ENCODE data around the gene PKD2L2.
A peak's percentile ranks its signal among the peaks of the same experiment; 100 is the strongest.

The PKD2L2 gene

GRCh38 chr5:137876101-137876500 lies 13.2 kb upstream of the PKD2L2 start:
- no peak for DNase-seq
- peaks cover 0 to 15% (median 4%) of the 10 kb centered on the region in 4 donors for H3K4me1 ChIP-seq
- H3K36me3 ChIP-seq, result no peaks in the 10 kb centered on the region
- H3K27me3 ChIP-seq, result no peaks in the 10 kb centered on the region
- no peak overlapping the region for H3K27ac ChIP-seq
- TF ChIP-seq, protein P1, sequence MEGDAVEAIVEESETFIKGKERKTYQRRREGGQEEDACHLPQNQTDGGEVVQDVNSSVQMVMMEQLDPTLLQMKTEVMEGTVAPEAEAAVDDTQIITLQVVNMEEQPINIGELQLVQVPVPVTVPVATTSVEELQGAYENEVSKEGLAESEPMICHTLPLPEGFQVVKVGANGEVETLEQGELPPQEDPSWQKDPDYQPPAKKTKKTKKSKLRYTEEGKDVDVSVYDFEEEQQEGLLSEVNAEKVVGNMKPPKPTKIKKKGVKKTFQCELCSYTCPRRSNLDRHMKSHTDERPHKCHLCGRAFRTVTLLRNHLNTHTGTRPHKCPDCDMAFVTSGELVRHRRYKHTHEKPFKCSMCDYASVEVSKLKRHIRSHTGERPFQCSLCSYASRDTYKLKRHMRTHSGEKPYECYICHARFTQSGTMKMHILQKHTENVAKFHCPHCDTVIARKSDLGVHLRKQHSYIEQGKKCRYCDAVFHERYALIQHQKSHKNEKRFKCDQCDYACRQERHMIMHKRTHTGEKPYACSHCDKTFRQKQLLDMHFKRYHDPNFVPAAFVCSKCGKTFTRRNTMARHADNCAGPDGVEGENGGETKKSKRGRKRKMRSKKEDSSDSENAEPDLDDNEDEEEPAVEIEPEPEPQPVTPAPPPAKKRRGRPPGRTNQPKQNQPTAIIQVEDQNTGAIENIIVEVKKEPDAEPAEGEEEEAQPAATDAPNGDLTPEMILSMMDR (IDR thresholded peaks at IDR 0.05), result no peak
- H3K9me3 ChIP-seq, result no peaks in the 10 kb centered on the region
- intact Hi-C loops (cut with DNase I; ENCODE audit: low total_unique reads), result no loop called here
- H3K4me3 ChIP-seq, result no peak overlapping the region

- no peak overlapping the region for H3K4me3 ChIP-seq
- TF ChIP-seq, protein P1 (IDR thresholded peaks at IDR 0.05), result no peak
- intact Hi-C loops (cut with DNase I; ENCODE audit: low total_unique reads), result no loop called here
- H3K27me3 ChIP-seq, result no peaks in the 10 kb centered on the region
- peak overlapping the region; percentile 18 to 75 for H3K27ac ChIP-seq
- no peaks in the 10 kb centered on the region for H3K9me3 ChIP-seq
- no peaks in the 10 kb centered on the region for H3K36me3 ChIP-seq
- peaks cover 0 to 18% (median 5%) of the 10 kb centered on the region in 4 donors for H3K4me1 ChIP-seq
- no peak for DNase-seq
These were observed 8.9 kb upstream of the PKD2L2 start for GRCh38 chr5:137880313-137880712.

GRCh38 chr5:137887831-137888230 lies 1.4 kb upstream of the PKD2L2 start:
- no peak overlapping the region for H3K4me3 ChIP-seq
- H3K36me3 ChIP-seq, result no peaks in the 10 kb centered on the region
- peak overlapping the region in 1 of 2 donors; percentile 77 for H3K27ac ChIP-seq
- TF ChIP-seq, protein P1 (IDR thresholded peaks at IDR 0.05), result no peak
- DNase-seq, result no peak
- intact Hi-C loops (cut with DNase I; ENCODE audit: low total_unique reads), result no loop called here
- no peaks in the 10 kb centered on the region for H3K27me3 ChIP-seq
- H3K4me1 ChIP-seq, result peaks cover 0 to 21% (median 9%) of the 10 kb centered on the region in 4 donors
- no peaks in the 10 kb centered on the region for H3K9me3 ChIP-seq

- Histone ChIP-seq H3K27me3 (no peaks in the 10 kb centered on the region), H3K4me3 (peak overlapping the region; percentile 48 to 62), H3K36me3 (no peaks in the 10 kb centered on the region), H3K9me3 (no peaks in the 10 kb centered on the region), H3K27ac (peak overlapping the region; percentile 77 to 87), H3K4me1 (peaks cover 0 to 21% (median 9%) of the 10 kb centered on the region in 4 donors)
- TF ChIP-seq, protein P1 (IDR thresholded peaks at IDR 0.05), result no peak
- intact Hi-C loops (cut with DNase I; ENCODE audit: low total_unique reads), result no loop called here
- no peak for DNase-seq
These were observed 793 bp upstream of the PKD2L2 start for GRCh38 chr5:137888466-137888862.

GRCh38 chr5:137890845-137891244 lies 1.6 kb downstream of the PKD2L2 start:
- H3K4me1 ChIP-seq, result peaks cover 0 to 21% (median 9%) of the 10 kb centered on the region in 4 donors
- H3K4me3 ChIP-seq, result no peak overlapping the region
- no peak overlapping the region for H3K27ac ChIP-seq
- H3K9me3 ChIP-seq, result no peaks in the 10 kb centered on the region
- TF ChIP-seq, protein P1 (IDR thresholded peaks at IDR 0.05), result no peak
- H3K27me3 ChIP-seq, result no peaks in the 10 kb centered on the region
- no peaks in the 10 kb centered on the region for H3K36me3 ChIP-seq
- intact Hi-C loops (cut with DNase I; ENCODE audit: low total_unique reads), result no loop called here
- DNase-seq, result no peak

DNA sequence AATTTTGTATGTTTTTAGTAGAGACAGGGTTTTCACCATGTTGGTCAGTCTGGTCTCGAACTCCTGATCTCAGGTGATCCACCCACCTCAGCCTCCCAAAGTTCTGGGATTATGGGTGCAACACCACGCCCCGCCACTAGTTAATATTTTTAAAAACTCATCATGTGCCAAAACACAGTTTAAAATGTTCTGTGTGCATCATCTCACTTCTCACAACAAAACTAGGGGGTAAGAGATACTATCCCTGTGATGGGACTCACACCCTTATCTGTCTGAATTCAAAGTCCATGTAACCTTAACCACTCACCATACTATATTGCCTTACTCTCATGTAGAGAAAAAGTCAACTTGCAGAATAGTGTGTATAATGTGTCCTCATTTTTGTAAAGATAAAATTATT lies 2.6 kb downstream of the PKD2L2 start:
- DNase-seq, result no peak
- intact Hi-C loops (cut with DNase I; ENCODE audit: low total_unique reads), result no loop called here
- Histone ChIP-seq H3K27me3 (no peaks in the 10 kb centered on the region), H3K9me3 (no peaks in the 10 kb centered on the region), H3K27ac (no peak overlapping the region), H3K4me1 (peaks cover 0 to 21% (median 9%) of the 10 kb centered on the region in 4 donors), H3K4me3 (no peak overlapping the region), H3K36me3 (no peaks in the 10 kb centered on the region)
- TF ChIP-seq, protein P1 (IDR thresholded peaks at IDR 0.05), result no peak

Data from tibial artery (tissue), 4 donors.